ENCODE results near the gene PPP1R9B. TPM values are rescaled to one million over a fixed set of nuclear protein-coding genes. Genes with fewer than 3 reads are reported as not detected.

PPP1R9B gene
- total RNA-seq, 1 experiment from 2014 or later = 112 TPM

Other genes starting within 250 kb of the PPP1R9B start
- 14.0 TPM for gene DLX4, start 181.5 kb downstream of the PPP1R9B start, total RNA-seq (2021; ENCODE audit: unreplicated experiment)
- not detected for gene DLX3, start 155.5 kb downstream of the PPP1R9B start, total RNA-seq (2021; ENCODE audit: unreplicated experiment)
- 392 TPM for gene ITGA3, start 94.6 kb downstream of the PPP1R9B start, total RNA-seq (2021; ENCODE audit: unreplicated experiment)
- gene PDK2, start 55.3 kb downstream of the PPP1R9B start, total RNA-seq (2021; ENCODE audit: unreplicated experiment) = 39.1 TPM
- 1.5 TPM for gene SAMD14, start 20.5 kb downstream of the PPP1R9B start, total RNA-seq (2021; ENCODE audit: unreplicated experiment)
- 0.37 TPM for gene SGCA, start 15.3 kb upstream of the PPP1R9B start, total RNA-seq (2021; ENCODE audit: unreplicated experiment)
- 33.6 TPM for gene COL1A1, start 51.0 kb upstream of the PPP1R9B start, total RNA-seq (2021; ENCODE audit: unreplicated experiment)
- gene TMEM92, start 123.8 kb upstream of the PPP1R9B start, total RNA-seq (2021; ENCODE audit: unreplicated experiment) = 6.6 TPM
- gene XYLT2, start 195.4 kb upstream of the PPP1R9B start, total RNA-seq (2021; ENCODE audit: unreplicated experiment) = 37.5 TPM
- 106 TPM for gene MRPL27, start 222.5 kb upstream of the PPP1R9B start, total RNA-seq (2021; ENCODE audit: unreplicated experiment)
- 31.8 TPM for gene EME1, start 222.6 kb upstream of the PPP1R9B start, total RNA-seq (2021; ENCODE audit: unreplicated experiment)
- gene LRRC59, start 246.8 kb upstream of the PPP1R9B start, total RNA-seq (2021; ENCODE audit: unreplicated experiment) = 221 TPM

Data from HCT116 (cell line).